Activated CD4-positive, alpha-beta T cell treated with anti-CD3 and anti-CD28 coated beads for 4 hours (primary cell): ENCODE data around the gene ANGPTL5.
A peak's percentile ranks its signal among the peaks of the same experiment; 100 is the strongest.
"Not testable (repeated sequence)": the region's sequence is repeated elsewhere in the genome, so short reads cannot be mapped to it uniquely, and the experiment has no call there.

Experiments
- DNase-seq, 2 donors: peaks; one replicate each; pipeline ENCODE4 v3.0.0-alpha.2; 2020

Gene ANGPTL5

DNA sequence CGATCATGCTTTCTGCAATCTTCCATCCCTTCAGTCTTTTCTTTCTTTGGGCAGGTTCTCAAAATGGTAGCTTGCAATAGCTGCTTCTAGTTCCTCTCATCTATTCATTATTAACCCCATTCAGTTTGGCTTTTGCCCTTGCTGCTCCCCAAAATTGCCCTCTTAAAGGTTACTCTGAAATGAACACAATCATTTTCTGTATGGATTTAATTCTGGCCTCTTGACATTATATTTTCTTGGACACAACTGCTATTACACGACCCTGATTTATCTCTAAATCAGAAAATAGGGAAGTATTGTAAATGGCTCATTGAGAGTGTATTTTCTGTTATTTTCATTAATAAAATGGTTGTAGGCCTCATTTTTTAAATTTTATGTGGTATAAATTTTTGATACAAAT is at the start of gene ANGPTL5:
TSS of gene ANGPTL5 (minus strand) at position 101 of the 400 bp plus-strand sequence. CDS start 8,613 bp downstream, outside the sequence.
- DNase-seq: no peak

DNA sequence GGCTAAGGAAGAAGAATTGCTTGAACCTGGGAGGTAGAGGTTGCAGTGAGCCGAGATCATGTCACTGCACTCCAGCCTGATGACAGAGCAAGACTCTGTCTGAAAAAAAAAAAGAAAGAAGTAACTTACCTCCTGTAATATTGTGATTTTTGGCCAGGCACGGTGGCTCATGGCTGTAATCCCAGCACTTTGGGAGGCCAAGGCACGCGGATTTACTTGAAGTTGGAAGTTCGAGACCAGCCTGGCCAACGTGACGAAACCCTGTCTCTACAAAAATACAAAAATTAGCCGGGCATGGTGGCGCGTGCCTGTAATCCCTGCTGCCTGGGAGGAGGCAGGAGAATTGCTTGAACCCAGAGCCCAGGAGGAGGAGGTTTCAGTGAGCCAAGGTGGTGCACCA is 47.9 kb upstream of the ANGPTL5 start:
- not testable (repeated sequence) for DNase-seq

GRCh38 chr11:101960231-101960630 is 43.9 kb upstream of the ANGPTL5 start:
- no peak for DNase-seq

DNA sequence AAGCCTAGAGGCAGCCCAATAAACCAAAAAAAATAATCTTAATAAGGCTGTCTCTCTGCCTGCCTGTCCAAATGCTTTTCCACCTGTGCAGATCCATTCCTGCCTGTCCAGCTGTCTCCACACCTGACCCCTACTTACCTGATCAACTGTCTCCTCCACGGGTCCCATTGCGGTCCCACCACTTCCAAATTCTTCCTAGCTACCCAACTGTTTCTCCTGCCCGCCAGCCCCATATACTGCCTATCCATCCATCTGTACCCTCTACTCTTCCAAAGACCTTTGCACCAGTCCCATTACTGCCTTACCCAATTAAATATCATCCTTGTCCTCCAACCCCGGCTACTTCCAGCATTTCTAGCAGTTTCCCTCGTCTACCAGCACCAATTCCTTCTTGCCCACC is 39.4 kb upstream of the ANGPTL5 start:
- no peak for DNase-seq

GRCh38 chr11:101955278-101955677 is 39.0 kb upstream of the ANGPTL5 start:
- no peak for DNase-seq

DNA sequence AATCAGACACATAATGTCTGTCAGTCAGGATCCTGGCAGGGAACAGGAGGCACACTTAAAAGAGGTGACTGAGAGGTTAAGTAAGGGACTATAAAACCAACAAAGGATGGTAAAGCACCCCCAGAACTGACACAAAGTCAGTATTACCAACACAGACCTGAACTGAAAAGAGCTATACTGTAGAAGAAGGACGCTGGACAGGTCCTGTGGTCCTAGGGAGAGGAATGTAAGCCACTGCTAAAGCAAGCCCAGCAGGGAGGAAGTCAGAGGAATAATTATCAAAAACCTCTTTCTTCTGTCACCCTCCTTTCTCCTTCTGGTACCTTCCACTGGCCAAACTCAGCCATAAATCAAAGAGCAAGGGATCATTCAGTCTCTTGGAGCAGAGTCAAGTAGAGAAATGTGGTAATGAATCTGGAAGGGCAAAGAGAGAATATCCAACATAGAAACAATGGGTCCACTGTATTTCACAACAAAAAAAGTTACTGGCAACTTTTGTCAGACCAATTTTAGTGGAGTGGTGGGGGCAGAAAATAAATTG is 33.4 kb upstream of the ANGPTL5 start:
- no peak for DNase-seq

DNA sequence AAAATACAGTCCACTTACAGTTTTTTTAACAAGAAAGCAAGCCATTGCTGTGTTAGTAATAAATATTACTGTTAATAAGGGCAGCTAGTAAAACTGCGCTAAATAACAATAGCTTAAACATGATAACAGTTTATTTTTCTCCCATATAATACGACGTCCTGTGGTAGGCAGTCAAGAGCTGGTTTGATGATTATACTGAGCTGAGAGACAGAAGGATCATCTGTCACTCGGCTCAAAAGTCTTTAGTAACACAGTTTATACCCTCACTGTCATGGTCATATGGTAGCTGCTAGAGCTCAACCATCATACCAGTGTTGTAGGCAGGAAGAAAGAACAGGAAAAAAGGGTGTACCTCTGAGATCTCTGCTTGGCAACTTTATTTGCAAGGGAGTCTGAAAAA is 29.1 kb upstream of the ANGPTL5 start:
- no peak for DNase-seq

DNA sequence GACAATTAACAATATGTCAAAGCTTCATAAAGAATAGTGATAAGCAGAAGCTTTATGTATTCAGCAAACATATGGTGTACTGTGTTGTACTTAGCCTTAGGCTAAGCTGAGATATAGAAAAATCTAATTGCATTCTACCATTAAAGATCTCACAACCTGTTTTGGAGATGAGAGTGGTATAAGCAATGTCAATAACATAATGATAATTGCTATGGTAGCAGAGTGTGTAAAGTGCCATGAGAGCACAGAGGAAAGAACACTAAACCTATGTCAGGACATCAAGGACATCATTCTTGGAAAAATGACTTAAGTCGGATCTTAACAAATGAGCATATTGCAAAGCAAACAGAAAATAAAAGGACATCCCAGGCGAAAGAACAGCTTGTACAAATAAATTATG is 28.6 kb upstream of the ANGPTL5 start:
- no peak for DNase-seq

- no peak for DNase-seq
Observed at GRCh38 chr11:101940901-101941520, 24.7 kb upstream of the ANGPTL5 start.

DNA sequence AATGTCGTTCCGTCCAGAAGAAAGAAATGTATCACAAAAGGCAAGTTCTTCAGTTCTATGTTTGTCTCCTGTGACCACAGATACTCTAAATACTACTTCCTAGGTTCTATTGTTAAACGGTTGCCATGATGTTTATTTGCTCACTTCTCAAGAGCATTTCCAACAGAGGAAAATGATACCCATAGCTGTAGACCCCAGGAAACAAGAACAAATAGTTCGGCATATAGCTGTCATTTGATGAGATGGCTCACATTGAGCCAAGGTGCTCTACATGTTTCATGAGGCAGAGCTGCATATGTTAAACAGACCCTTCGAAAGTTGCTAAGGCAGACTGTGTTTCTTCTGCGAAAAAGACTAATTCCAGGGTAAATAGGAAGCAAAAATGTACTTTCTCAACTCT is 15.4 kb upstream of the ANGPTL5 start:
- DNase-seq: no peak

DNA sequence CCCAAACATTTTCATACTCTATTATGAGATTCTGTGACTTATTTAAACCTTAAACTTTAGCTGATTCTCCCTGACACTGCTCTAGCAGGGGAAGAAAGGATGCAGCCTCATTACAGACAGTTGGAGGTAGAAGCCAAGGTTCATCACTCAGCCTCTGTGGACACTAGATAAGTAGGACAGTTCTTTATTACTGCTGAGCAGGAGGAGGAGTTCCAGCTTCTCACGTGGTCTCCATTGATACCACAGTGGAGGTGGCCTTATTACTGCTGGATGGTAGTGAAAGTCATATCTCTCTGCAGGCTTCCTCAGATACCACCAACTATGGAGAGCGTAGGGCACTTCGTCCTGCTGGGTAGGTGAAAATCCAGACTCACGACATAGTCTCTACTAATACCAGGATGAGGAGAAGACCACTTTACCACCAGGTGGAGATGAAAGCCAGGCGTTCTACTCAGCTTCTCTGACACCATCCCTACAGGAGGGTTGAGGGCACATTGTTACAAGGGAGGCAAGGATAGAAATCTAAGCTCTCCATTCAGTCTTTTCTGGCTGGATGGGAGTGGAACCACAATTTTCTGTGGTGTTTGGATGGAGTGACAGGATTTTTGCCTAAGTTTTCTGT is 13.1 kb upstream of the ANGPTL5 start:
- no peak for DNase-seq

DNA sequence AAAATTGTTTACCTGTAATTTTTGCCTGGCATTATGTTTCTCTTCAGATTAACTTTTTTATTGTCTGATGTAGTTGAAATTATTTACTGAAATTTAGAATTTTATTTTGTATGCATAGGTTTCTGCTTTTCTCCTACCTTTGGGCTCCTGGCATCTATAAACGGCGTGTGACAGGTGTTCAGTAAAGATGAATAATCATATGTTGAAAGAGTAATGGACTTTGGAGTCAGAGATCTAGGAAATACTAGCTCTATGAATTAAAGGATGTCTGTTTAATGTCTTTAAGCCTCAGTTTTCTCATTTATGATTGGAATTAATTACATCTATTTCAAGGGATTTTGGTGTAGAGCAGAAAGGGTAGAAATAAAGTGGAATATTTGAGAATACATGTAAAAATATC is 7.2 kb upstream of the ANGPTL5 start:
- no peak for DNase-seq

- DNase-seq: no peak
Observed at GRCh38 chr11:101920992-101921391, 4.7 kb upstream of the ANGPTL5 start.

- no peak for DNase-seq
Observed at GRCh38 chr11:101917226-101917625, 904 bp upstream of the ANGPTL5 start.

DNA sequence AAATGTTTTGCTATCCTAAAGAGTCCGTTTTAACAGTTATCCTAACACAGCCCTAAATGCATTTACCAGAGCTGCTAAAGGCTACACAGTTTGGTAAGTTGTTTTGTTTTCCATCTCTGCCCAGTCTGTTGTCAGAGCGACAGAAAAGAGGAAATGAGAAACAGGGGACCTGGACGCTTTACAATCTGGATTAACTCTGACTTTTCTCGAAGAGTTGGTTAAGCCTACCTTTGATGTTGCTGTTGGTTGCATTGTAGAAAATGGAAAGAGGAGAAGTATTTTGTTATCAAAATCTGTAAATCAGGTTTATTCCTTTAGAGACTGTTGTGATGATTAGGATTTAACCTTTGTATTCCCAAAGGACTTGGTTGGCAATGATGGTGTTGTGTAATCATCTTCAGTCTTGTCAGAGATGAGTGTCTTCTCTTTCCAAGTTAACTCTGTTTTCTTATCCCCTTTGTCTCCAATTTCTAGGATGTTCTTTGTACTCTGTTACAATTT is 481 bp downstream of the ANGPTL5 start:
- DNase-seq: no peak

DNA sequence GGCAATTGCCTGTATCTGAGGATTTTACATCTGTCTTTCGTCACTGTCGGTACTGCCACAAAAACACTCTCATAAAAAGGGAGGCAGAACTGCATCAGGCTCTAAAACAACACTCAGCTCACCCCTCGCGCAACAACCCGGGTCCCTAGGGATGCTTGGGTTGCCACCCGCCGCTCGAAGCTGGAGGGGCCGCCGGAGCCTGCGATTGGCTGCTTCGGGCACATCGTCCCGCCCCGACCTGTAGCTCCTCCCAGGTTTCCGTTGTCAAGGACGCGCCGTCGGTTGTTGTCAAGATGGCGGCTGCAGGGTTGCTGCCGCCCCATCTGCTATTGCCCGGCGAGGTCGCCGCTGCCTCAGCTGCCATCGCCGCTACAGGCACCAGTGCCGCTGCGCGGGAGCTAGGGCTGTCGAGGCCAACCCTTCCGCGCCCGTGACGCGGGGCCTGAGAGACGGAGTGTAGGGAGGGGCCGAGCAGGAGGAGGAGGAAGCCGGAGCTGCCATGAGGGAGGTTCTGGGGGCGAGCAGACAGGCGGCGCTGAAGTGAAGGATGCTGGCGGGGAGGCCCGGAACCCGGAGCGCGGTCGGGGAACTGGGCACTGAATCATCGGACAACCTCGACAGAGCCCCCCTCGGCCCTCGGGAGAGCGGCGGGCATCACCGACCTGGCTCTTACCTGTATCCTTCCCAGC is 1.4 kb downstream of the ANGPTL5 start, which contains the start of gene CEP126:
TSS of gene CEP126 (plus strand) at position 273 of the 689 bp plus-strand sequence. CDS start at position 548, 275 bp downstream.
- DNase-seq: peak; percentile 90 to 93

GRCh38 chr11:101914341-101914737 is 2.0 kb downstream of the ANGPTL5 start:
- DNase-seq: no peak

GRCh38 chr11:101913656-101914055 is 2.7 kb downstream of the ANGPTL5 start:
- DNase-seq: no peak

DNA sequence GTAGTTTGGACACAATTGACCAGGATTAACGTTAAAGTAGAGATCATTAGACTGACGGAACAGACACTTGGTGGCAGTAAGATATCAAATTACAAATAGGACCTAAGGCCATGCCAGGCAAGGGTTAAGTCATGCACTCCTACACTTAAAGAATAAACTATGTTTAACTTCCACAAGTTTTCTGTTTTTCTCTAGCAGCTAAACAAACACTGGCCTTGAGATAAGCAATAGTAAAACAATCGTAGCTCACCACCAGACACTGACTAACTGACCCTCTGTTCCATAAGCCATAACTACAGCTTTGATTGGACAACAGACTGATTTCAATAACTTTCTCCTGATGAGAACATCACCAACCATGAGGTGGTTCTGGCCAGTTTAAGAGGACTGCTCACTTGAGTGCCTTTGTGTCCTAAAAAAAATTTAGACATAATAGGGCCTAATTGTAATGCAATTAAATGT is 3.5 kb downstream of the ANGPTL5 start:
- no peak for DNase-seq

- DNase-seq: no peak
Observed at GRCh38 chr11:101909087-101909486, 7.2 kb downstream of the ANGPTL5 start.

- no peak for DNase-seq
Observed at GRCh38 chr11:101907815-101908214, 8.5 kb downstream of the ANGPTL5 start.

DNA sequence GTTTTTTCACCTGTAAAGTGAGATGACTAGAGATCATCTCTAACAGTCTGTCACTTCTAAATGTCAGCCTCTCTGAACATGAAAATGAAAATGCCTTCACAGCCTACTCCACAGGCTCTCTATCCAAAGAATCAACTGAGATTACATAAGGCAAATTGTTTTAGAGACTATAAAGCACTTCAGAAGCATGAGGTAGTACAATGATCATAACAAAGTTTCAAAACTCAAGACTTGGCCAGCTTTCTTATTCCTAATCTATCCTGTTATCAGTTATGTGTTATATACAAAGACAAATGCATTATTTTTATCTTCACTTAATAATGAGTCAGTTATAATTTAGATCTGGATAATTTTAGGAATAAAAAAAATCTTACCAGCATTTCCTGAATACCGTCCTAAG is 21.8 kb downstream of the ANGPTL5 start:
- DNase-seq: no peak

DNA sequence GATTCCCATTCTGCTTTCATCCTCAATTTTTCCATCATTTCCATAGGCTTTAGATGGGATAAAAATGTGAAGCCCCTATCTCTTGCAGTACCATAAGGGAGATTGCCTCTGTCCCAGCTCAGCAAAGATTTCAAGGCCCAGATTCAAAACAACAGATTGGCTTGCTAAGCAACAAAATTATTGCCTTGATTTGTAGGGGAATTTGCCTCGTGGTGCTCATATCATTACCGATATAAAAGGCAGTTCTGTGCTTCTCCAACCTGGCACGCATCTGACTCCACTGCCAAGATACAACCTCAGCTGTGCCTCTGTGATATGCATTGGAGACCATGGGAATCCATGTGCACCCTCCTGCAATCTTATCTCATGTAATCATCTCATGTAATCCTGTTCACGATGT is 26.6 kb downstream of the ANGPTL5 start:
- no peak for DNase-seq

- no peak for DNase-seq
Observed at GRCh38 chr11:101885631-101886030, 30.7 kb downstream of the ANGPTL5 start.
